Right lung (tissue), 5 donors: ENCODE data around the gene TK1. TPM values are rescaled to one million over a fixed set of nuclear protein-coding genes. Genes with fewer than 3 reads are reported as not detected.
A peak's percentile ranks its signal among the peaks of the same experiment; 100 is the strongest.

Experiments used
- DNase-seq, 2 donors: peaks; one replicate each; pipeline ENCODE4 v3.0.0-alpha.2; 2013
- polyA plus RNA-seq, 5 donors: library from polyadenylated mRNA; unstranded; fragments of 120-200 nt; gene quantifications; one replicate each; pipeline versions ENCODE4 v1.2.1 to v1.2.3, GENCODE V29; 2013; ENCODE audit warnings: inconsistent platforms in 1 of 5, low replicate concordance in 1 of 5; ENCODE audit not compliant: insufficient read length in 5 of 5, insufficient read depth in 1 of 5

The TK1 gene
- polyA plus RNA-seq, 5 donors, result 24.5 to 39.7 (median 28.4) TPM

DNA sequence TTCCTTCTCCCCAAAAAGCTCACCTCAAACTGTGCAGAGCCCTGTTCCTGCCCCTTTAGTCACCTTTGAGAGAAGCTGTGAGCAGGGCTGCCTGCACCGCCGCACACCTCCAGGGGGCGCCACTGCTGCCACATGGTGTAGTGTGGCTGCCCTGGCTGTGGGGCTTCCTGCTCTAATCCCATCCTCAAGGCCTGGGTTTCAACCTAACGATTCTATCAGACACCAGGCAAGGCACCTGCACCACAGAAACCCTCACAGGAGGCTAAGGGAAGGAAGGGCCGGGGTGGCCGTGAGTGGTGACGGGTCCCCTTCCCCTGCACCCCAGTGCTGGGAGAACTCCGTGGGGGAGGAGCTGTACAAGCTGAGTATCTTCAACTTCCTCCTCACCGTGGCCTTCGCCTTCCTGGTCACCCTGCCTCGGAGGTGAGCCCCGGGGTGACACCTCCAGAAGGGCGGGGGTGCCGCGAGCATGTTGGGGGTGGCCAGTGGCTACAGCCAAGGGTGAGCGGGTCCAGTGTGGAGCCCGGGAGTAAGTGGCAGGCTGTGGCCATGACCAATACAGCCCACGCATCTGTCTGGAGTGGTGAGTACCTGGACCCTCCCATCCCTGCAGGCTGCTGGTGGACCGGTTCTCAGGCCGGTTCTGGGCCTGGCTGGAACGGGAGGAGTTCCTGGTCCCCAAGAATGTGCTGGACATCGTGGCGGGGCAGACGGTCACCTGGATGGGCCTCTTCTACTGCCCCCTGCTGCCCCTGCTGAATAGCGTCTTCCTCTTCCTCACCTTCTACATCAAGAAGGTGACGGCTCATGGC, 49.3 kb downstream of the TK1 start:
- no peak for DNase-seq

DNA sequence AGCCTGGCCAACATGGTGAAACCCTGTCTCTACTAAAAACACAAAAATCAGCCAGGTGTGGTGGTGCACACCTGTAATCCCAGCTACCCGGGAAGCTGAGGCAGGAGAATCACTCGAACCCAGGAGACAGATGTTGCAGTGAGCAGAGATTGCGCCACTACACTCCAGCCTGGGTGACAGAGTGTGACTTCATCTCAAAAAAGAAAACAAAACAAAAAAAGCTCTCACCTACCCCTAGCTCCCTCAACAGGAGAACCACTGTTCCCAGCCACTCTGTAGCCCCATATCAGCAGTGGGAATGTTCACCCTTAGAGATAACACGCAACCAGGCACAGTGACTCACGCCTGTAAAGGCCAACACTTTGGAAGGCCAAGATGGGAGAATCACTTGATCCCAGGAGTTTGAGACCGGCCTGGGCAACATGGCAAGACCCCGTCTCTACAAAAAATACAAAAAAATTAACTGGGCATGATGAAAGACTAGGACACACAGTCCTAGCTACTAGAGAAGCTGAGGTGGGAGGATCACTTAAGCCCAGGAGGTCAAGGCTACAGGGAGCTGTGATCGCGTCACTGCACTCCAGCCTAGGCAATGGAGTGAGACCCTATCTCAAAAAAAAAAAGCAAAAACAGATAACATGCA, 50.9 kb downstream of the TK1 start:
- no peak for DNase-seq

DNA sequence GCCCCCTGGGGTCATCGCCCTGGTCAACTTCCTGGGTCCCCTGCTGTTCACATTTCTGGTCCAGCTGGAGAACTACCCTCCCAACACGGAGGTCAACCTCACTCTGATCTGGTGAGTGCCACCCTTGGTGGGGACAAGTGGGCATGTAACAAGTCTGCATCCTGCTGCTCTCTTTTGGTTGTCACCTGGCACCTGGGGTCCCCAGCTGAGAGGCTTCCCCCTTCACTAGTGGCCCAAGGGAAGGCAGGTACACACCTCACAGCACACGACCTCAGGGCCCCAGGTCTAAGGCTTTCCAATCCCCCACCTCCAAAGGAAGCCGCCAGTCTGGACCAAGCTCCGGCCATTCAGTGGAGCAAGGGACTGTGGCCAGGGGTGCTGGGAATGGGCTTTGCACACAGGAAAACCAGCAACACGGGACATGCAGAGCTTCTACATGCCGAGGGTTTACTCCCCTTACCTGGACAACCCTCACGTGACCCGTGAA, 51.9 kb downstream of the TK1 start:
- DNase-seq, result no peak

DNA sequence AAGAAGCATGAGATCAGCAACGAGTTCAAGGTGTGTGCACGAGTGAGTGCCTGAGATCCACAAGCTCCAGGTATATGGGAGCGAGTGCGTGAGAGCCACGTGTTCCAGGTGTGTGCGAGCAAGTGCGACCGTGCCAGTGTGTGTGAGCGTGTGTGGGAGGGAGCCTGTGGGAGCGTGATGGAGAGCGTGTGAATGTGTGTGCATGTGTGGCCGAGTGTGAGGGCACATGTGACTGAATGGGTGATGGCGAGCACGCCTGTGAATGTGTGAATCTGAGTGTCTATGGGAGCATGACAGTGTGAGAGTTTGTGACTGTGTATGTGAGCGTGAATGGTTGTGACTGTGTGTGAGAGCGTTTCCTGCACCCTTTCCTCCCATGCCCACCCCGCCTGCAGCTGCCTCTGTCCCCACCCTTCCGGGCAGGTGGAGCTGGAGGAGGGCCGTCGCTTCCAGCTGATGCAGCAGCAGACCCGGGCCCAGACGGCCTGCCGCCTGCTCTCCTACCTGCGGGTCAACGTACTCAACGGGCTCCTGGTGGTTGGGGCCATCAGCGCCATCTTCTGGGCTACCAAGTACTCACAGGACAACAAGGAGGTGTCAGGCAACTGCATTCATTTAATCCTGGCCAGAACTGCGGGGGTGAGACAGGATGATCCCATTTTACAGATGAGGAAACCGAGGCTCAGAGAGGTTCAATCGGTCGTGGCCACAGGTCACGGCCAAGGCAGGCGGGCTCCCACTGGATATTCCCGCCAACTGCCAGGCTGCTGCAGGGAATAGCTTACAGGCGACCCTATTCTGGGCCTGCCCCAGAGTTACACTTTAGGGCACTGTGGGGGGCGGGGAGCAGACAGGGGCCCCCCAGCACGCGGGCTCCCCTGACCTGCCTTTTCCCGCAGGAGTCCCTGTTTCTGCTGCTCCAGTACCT, 52.6 kb downstream of the TK1 start:
- no peak for DNase-seq

DNA sequence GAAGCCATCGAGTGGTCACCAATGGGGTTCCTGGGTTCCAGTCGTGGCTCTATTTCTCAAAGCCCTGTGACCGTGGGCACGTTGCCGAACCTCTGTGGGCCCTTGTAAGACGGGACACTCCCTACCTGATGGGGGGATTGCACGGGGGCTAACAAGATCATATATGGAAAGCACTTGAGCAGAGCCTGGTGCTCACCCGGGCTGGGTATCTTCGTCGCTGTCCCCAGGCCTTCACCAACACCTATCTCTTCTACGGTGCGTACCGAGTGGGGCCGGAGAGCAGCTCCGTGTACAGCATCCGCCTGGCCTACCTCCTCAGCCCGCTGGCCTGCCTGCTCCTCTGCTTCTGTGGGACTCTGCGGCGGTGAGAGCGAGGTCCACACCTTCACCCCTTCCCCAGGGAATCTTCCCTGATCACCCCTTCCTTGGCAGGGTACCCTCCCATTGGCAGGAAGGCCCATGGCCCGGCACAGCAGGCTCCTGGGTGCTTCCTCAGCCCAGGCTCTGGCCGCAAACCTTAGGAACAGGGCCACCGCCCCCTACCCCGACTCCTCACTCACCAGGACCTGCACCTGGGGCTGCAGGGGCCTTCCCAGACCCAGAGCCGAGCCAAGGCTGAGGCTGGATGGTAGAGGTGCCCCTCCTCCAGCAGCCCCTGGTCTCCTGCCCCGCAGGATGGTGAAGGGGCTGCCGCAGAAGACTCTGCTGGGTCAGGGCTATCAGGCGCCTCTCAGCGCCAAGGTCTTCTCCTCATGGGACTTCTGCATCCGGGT, 53.5 kb downstream of the TK1 start:
- no peak for DNase-seq

DNA sequence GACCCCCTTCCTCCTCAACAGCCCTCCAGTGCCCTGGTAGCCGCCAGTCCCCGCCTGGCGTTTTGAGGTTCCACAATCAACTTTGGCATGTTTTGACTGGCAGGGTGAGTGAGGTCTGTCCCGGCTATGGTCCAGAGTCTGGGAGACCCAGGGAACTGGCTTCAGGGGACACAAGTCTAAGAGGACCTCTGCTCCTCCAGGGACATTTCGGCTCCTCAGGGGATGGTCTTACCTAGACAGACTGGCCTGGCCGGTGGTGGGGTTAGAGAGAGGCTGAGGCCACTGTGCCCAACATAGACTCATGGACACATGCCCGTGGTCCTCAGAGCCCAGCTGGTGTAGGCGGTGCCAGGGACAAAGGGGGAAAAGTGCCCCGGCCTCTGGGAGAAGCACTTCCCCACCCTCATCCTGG, 54.1 kb downstream of the TK1 start:
- DNase-seq, result no peak

DNA sequence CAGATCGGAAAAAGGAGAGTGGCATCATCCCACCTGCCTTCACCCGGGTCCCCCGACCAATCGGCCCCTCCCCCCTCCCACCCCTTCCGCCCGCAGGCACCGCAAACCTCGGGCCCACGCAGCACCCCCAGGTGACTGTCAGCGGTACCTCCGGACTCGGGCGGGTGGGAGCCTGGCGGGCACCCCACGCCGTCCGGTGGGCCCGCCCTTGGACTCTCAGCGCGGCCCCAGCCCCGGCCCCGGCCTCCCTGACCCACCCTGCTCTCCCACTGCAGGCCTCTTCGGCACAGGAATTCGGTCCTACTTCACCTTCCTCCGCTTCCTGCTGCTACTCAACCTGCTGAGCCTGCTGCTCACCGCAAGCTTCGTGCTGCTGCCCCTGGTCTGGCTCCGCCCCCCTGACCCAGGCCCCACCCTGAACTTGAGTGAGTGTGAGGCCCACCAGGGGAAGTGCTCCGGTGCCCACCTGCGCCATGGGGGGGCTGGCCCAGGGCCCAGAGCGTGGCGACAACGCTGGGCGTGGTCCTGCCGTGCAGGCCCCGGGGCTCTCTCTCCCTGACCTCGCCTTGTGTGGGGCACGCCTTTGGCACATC, 54.7 kb downstream of the TK1 start:
- peak; percentile 65 to 72 for DNase-seq

DNA sequence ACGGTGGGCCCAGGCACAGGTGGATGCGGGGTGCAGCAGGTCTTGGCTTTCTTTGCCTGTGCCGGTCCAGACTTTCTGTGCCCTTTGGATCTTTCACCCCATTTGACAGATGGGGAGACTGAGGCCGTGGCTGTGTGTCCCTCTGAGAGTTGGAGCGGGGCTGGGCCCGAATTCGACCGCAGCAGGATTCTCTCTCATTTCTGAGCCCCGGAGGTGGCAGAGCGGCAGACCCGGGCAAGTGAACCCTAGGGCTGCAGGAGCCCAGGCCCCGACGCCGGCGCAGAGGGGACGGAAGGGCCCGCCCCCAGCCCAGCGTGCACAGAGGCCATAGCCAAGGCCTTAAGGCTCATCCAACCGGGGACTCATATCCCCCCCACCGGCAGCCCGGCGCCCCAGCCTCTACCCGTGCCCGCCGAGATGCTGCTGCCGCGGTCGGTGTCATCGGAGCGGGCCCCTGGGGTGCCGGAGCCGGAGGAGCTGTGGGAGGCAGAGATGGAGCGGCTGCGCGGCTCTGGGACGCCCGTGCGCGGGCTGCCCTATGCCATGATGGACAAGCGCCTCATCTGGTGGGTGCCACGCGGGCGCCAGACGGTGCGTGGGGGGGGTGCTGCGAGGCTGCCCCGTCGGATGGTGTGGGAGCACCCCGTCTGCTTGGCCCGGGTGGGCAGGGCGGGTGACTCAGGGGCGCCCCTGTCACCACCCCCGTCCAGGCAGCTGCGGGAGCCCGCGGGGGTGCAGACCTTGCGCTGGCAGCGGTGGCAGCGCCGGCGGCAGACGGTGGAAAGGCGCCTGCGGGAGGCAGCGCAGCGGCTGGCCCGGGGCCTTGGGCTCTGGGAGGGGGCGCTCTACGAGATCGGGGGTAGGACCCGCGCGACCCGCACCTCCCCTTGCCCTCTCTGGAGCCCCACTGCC, 55.4 kb downstream of the TK1 start:
- DNase-seq, result no peak

DNA sequence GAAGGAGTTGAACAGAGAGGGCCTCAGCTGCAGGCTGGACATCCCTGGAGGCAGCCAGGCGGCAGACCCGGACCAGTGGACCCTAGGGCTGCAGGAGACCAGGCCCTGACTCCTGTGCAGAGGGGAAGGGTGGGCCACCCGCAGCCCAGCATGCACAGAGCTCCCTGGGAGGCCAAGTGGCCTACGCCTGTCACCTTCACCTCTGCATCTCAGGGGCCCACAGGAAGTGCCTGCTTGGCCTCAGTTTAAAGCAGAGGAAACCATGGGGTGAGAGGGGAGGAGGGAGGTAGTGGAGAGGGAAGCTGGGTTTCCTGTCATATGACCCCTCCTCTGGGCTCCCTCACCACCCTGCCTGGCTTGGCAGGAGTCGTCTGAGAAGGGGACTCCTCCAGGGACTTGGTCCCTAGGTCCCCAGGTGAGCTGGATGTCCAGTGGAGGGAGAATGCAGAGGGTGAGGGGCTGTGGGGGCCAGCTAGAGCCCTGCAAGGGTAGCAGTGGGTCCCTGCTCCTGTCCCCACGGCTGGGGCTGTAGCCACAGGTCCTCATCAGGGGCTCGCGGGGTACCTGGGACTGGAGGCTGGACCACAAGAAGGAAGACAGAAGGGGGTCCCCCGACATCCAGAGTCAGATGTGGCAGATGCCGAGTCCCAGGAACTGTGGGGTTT, 56.3 kb downstream of the TK1 start, which contains the start of gene TMC8:
TMC8 (plus strand) TSS at position 335 of the 665 bp plus-strand sequence. CDS start 818 bp downstream, outside the sequence.
- DNase-seq, result no peak

DNA sequence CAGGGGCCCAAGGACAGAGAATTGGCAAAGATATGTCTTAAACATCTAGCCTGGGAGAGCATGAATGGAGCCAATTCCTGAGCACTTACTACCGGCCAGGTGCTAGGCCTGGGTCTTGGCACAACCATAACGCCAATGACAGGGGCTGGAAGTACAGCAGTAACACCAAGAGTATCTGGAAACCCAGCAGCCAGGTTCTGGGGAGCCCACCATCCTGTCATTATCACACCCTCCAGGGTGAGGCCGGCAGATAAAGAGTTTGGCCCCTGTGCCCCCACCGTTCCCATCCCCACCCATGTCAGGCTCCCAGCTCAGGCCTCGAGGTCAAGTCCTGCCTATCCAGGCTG, 56.8 kb downstream of the TK1 start:
- no peak for DNase-seq

DNA sequence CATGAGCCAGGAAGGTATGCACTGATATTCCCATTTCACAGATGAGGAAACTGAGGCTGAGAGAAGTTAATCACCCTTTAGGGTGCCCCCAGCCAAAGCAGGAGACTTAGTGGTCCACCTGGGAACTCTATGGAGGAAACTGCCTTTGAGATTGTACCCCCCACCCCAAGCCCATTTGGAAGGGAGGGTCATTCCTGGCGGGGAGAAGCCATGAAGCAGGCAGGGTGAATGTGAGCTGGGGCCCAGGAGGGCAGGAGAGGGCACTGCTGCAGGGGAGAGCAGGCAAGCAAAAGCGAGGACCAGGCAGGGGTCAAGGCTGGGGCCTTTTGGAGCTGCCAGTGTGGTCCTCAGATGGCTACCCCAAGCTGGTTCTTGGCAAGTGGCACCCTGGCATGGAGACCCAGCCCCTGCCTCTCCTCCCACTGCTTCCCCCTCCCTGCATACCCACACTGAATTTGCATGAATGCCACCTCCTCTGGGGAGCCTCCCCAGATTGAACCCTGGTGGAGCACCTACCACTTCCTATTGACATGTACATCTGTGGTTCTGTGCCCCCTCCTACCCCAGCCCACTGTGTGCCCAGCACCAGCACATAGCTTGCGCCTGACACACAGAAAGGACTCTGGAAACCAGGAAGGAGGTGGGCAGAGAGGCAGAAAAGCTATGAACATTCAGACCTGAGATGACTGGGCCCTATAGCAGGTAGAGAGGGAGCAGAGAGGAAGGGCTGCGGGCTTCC, 57.3 kb downstream of the TK1 start:
- no peak for DNase-seq

DNA sequence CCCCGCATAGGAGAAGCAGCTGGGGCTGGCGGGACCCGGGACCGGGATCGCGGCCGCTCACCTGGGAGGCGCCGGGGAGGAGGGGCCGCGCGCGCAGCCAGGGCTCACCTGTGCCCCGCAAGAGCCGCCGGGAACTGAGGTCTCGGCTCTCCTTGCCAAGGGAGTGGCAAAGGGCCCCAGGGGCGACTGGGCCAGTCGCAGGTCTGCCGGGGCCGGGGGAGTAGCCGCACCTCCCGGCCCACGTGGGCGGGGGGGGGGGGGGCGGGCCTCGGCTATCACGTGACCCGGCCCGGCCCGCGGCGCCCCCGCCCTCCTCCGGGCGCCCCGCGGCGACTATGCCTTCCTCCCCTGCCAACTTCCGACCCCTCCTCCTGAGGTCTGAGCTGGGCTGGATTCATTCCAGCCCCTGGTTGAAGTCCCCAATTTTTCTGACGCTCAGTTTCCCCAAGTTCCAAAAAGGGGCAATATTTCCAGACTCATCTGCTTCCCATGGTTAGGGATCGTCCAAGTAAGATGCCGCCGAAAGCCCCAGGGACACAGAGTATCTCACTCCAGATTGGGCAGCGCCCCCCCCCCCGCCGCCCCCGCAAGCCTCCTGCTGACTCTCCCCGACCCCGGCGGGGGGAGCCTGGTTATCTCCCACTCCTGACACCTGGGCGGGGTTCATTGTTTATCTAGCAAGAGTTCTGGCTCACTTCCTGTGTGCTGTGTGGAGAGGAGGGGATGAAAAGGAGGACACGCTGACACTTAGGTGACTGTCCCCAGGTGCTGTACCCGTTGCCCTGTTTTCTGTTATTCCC, 58.1 kb downstream of the TK1 start, which contains the start of gene TMC6:
TMC6 (minus strand) TSS at position 205 of the 800 bp plus-strand sequence. CDS start 1,923 bp downstream, outside the sequence.
- peak in 1 of 2 donors; percentile 57 for DNase-seq

DNA sequence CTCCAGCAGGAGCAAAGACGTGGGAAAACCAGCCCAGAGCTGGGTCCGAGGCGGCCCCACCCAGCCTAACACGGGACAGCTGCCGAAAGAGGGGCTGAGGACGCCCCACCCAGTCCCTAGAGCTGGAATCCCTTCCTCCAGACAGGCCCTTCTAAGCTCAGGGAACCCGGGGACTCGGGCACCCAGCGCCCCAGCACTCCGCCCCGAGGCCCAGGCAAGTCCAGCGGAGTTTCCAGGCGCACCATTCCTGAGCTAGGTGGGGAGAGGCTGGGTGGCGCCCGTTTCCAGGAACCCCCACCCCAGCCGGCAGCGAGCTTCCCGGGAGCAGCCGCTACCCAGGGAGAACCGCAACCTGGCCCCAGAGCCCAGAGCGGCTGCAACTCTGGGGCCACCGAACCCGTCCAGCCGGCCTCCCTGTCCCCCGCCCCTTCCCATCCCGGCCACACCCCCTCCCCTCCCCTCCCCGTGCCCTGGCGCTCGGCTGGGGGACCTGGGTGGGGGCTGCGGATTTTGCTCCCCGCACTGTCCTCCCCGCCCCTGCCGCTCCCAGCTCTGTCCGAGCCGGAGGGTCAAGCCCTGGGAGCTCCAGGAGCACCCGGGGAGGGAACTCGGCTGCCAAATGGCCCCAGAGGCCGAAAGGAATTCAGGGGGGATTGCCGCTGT, 58.8 kb downstream of the TK1 start:
- no peak for DNase-seq

DNA sequence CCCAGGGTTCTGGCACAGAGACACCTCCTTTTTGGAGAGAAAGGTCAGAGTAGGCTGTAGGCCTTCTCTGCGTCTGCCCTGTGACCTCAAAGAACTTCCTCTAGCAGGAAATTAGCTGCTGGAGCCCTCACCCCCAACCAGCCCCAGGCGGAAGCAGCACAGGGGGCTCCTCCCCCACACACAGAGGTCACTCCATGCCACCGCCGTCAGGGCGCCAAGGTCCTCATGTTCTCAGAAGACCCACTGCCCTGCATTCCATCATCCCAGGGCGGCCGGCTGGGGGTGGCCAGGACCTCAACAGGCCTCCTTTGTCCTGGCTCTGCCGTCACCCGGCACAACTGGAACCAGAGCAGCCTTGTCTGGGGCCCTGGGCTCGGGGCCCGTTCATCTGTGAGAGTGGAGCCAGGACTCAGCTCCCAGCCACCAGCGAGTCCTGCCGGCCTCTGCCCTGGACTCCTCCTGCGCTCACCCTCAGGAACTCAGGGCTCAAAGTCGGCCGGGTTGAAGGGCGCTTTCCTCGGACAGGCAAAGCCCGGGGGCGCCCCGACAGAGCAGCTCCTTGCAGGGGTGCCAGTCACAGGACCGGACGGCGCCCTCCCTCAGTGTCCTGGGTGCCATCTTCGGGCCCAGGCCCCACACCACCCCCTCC, 59.5 kb downstream of the TK1 start:
- DNase-seq, result no peak

DNA sequence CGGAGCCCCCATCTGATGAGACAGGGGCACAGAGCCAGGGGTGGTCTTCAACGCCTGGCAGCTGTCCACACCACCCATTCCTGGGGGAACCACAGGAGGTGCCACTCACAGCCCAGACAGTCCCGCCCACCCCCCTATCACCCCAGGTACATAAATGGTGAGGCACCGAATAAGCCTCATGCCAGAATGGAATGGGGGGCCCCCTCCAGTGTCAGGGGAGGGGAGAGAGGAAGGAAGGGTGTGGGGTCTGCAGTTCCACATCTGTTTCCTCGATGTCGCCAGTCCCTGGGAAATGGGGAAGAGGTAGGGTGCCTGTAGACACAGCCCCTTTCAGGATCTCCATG, 60.0 kb downstream of the TK1 start:
- DNase-seq, result no peak
